HFFc6 (cell line): ENCODE results near the gene BANK1. TPM values are rescaled to one million over a fixed set of nuclear protein-coding genes. Genes with fewer than 3 reads are reported as not detected.

Experiments used
- DNase-seq: peaks from one replicate; pipeline ENCODE4 v3.0.0-alpha.2; 2018
- H3K27ac Mint-ChIP-seq: 2 replicates; pipeline ENCODE4 v1.8.0; 2020; ENCODE audit warnings: mild to moderate bottlenecking, mixed read lengths
- H3K27me3 Mint-ChIP-seq: 2 replicates; pipeline ENCODE4 v1.8.0; 2021; ENCODE audit warnings: mild to moderate bottlenecking, moderate library complexity, mixed read lengths; ENCODE audit not compliant: insufficient read depth
- H3K36me3 Mint-ChIP-seq: 2 replicates; pipeline ENCODE4 v1.8.0; 2021; ENCODE audit warnings: low read depth, mixed read lengths
- H3K4me1 Mint-ChIP-seq: 2 replicates; pipeline ENCODE4 v1.8.0; 2020; ENCODE audit warnings: low read depth, mixed read lengths
- H3K4me3 Mint-ChIP-seq: 2 replicates; pipeline ENCODE4 v1.8.0; 2020; ENCODE audit warnings: mild to moderate bottlenecking, moderate library complexity, mixed read lengths
- H3K9me3 Mint-ChIP-seq: 2 replicates; pipeline ENCODE4 v1.8.0; 2020; ENCODE audit warnings: mild to moderate bottlenecking, mixed read lengths
- total RNA-seq, 6 experiments: library from RNA; stranded (reverse); fragmentation: NEBNext Ultra II Directional; extraction: Animal tissue kit (Norgen Biotek cat#: 25700); gene quantifications; 2 replicates in 1 of 6; 3 replicates in 5 of 6; pipeline ENCODE4 v1.2.3, GENCODE V29; 2021
- TF ChIP-seq, protein P1 (sequence below): fragments of 200-600 bp; sonication (generic); IDR thresholded peaks from 2 replicates; pipeline ENCODE4 v1.5.0; 2021; ENCODE audit warnings: antibody characterized with exemption, mild to moderate bottlenecking

Gene BANK1
- total RNA-seq, 6 experiments from 2014 or later: 0.14 to 0.28 (median 0.17) TPM; not detected in 3

DNA sequence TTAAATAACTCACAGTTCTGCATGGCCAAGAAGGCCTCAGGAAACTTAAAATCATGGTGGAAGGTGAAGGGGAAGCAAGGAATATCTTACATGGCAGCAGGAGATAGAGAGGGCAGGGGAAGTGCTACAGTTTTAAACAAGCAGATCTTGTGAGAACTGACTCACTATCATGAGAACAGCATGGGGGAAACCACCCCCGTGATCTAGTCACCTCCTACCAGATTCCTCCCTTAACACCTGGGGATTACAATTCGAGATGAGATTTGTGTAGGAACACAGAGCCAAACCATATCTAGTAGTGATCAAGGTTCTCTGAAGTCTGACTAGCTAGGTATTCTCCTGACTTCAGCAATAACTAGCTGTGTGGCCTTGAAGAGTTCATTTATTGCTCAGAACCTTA, 56.0 kb downstream of the BANK1 start:
- Mint-ChIP-seq H3K4me1 (no peaks in the 10 kb centered on the region), H3K36me3 (no peaks in the 10 kb centered on the region), H3K4me3 (no peak overlapping the region), H3K9me3 (no peaks in the 10 kb centered on the region), H3K27ac (no peak overlapping the region), H3K27me3 (no peaks in the 10 kb centered on the region; the same call in 1 of the 2 replicates)
- DNase-seq: no peak
- TF ChIP-seq, protein P1, sequence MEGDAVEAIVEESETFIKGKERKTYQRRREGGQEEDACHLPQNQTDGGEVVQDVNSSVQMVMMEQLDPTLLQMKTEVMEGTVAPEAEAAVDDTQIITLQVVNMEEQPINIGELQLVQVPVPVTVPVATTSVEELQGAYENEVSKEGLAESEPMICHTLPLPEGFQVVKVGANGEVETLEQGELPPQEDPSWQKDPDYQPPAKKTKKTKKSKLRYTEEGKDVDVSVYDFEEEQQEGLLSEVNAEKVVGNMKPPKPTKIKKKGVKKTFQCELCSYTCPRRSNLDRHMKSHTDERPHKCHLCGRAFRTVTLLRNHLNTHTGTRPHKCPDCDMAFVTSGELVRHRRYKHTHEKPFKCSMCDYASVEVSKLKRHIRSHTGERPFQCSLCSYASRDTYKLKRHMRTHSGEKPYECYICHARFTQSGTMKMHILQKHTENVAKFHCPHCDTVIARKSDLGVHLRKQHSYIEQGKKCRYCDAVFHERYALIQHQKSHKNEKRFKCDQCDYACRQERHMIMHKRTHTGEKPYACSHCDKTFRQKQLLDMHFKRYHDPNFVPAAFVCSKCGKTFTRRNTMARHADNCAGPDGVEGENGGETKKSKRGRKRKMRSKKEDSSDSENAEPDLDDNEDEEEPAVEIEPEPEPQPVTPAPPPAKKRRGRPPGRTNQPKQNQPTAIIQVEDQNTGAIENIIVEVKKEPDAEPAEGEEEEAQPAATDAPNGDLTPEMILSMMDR: no peak

DNA sequence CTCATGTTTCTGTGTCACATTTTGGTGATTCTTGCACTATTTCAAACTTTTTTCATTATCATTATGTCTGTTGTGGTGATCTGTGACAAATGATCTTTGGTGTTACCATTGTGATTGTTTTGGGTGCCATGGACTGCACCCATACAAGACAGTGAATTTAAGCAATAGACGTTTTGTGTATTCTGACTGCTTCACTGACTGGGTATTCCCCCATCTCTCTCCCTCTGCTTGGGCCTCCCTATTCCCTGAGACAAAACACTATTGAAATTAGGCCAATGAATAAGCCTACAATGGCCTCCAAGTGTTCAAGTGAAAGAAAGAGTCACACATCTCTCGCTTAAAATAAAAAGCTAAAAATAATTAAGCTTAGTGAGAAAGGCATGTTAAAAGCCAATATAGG, 60.2 kb downstream of the BANK1 start:
- Mint-ChIP-seq H3K27me3 (no peaks in the 10 kb centered on the region; the same call in 1 of the 2 replicates), H3K4me3 (no peak overlapping the region), H3K4me1 (no peaks in the 10 kb centered on the region), H3K36me3 (no peaks in the 10 kb centered on the region), H3K27ac (no peak overlapping the region), H3K9me3 (no peaks in the 10 kb centered on the region)
- TF ChIP-seq, protein P1: no peak
- no peak for DNase-seq

GRCh38 chr4:101851672-101852071, 61.1 kb downstream of the BANK1 start:
- Mint-ChIP-seq H3K4me3 (no peak overlapping the region), H3K4me1 (no peaks in the 10 kb centered on the region), H3K27me3 (no peaks in the 10 kb centered on the region; the same call in 1 of the 2 replicates), H3K9me3 (no peaks in the 10 kb centered on the region), H3K36me3 (no peaks in the 10 kb centered on the region), H3K27ac (no peak overlapping the region)
- DNase-seq: no peak
- TF ChIP-seq, protein P1: no peak

GRCh38 chr4:101853028-101853427, 62.5 kb downstream of the BANK1 start:
- Mint-ChIP-seq H3K27ac (no peak overlapping the region), H3K36me3 (no peaks in the 10 kb centered on the region), H3K9me3 (peaks cover 6% of the 10 kb centered on the region; the same call in 1 of the 2 replicates), H3K27me3 (no peaks in the 10 kb centered on the region; the same call in 1 of the 2 replicates), H3K4me1 (no peaks in the 10 kb centered on the region), H3K4me3 (no peak overlapping the region)
- TF ChIP-seq, protein P1: no peak
- no peak for DNase-seq

GRCh38 chr4:101853691-101854090, 63.2 kb downstream of the BANK1 start:
- H3K36me3 Mint-ChIP-seq: no peaks in the 10 kb centered on the region
- H3K9me3 Mint-ChIP-seq: peaks cover 9% of the 10 kb centered on the region; the same call in 1 of the 2 replicates
- H3K4me1 Mint-ChIP-seq: no peaks in the 10 kb centered on the region
- H3K27me3 Mint-ChIP-seq: no peaks in the 10 kb centered on the region; the same call in 1 of the 2 replicates
- no peak overlapping the region for H3K27ac Mint-ChIP-seq
- H3K4me3 Mint-ChIP-seq: no peak overlapping the region
- DNase-seq: no peak
- TF ChIP-seq, protein P1: no peak

DNA sequence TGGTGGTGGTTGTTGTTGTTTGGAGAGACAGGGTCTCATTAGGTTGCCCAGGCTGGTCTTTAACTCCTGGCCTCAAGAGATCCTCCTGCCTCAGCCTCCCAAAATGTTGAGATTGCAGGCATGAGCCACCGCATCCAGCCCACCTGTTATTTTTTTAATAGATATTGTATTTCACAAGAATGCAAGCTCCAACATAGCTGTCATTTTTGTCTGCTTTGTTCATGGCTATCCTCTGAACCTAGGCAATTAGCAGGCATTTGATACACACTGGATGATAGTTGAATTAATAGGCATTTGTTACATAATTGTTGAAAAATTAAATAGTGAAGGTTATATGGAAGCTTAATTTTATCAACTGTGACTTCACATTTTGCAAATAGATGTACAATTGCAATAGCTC, 64.7 kb downstream of the BANK1 start:
- no peaks in the 10 kb centered on the region for H3K27me3 Mint-ChIP-seq
- H3K36me3 Mint-ChIP-seq: no peaks in the 10 kb centered on the region
- peaks cover 9% of the 10 kb centered on the region; the same call in 1 of the 2 replicates for H3K9me3 Mint-ChIP-seq
- TF ChIP-seq, protein P1: no peak
- no peak overlapping the region for H3K27ac Mint-ChIP-seq
- no peak for DNase-seq
- H3K4me1 Mint-ChIP-seq: no peaks in the 10 kb centered on the region
- H3K4me3 Mint-ChIP-seq: no peak overlapping the region
